Measurements from ENCODE around the gene SLC15A4.

The SLC15A4 gene

DNA sequence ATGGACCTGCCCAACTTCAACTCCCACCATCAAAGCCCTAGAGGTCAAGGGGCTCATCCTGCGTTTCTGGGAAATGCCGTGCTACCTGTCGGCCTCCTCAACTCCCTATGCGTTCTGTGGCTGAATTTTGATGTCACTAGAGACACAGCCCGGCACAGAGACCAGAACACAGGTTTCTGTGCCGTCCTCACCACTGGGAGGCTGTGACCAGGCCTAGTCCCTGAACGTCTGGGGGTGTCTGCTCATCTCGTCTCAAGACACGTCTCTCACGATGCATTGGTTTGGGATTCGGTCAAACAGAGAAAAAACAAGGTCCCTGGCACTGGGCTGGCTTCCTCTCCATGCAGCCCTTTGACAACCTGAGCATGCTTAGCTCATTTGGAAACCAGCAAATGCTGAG lies 33.5 kb downstream of the SLC15A4 start:
- Histone ChIP-seq H3K36me3 (ENCODE audit: insufficient read depth, low read length) (peaks cover 32% of the 10 kb centered on the region), H3K9ac (ENCODE audit: low read length) (no peak overlapping the region), H3K4me3 (ENCODE audit: low read depth in 1 of 2, low read length in 2 of 2) (no peak overlapping the region), H3K27me3 (ENCODE audit: control insufficient read depth in 1 of 2, insufficient read depth in 2 of 2, low read length in 2 of 2) (no peaks in the 10 kb centered on the region), H3K4me1 (ENCODE audit: insufficient read depth, low read length) (peaks cover 3% of the 10 kb centered on the region), H3K27ac (ENCODE audit: low read depth, low read length) (no peak overlapping the region), H3K9me3 (ENCODE audit: low read length) (no peaks in the 10 kb centered on the region)

DNA sequence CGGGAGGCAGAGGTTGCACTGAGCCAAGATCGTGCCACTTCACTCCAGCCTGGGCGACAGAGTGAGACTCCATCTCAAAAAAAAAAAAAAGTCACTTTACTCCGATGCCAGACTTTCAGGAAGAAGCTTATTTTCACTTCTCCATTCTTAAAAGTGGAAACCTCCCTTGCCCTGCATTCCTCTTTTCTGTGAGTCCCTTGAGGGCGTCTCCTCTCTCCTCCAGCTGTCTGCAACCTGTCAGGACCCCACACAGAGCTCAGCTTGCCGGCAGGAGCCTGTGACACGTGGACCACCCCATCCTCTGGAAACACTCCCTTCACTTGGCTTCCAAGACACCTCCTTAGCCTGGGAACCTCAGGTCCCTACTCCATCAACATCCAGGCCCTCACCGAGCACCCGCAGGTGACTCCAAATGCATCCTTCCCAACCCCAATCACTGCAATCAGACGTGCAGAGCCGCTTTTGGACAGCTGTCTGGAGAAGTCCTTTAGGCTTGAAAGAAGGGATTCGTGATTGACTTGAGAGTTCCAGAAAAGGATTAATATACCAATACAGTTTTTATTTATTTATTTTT lies 34.3 kb downstream of the SLC15A4 start:
- H3K4me3 ChIP-seq (ENCODE audit: low read depth in 1 of 2, low read length in 2 of 2): no peak overlapping the region
- no peaks in the 10 kb centered on the region for H3K27me3 ChIP-seq (ENCODE audit: control insufficient read depth in 1 of 2, insufficient read depth in 2 of 2, low read length in 2 of 2)
- H3K36me3 ChIP-seq (ENCODE audit: insufficient read depth, low read length): peaks cover 24% of the 10 kb centered on the region
- no peak overlapping the region for H3K27ac ChIP-seq (ENCODE audit: low read depth, low read length)
- H3K4me1 ChIP-seq (ENCODE audit: insufficient read depth, low read length): no peaks in the 10 kb centered on the region
- H3K9ac ChIP-seq (ENCODE audit: low read length): no peak overlapping the region
- H3K9me3 ChIP-seq (ENCODE audit: low read length): no peaks in the 10 kb centered on the region

- Histone ChIP-seq H3K4me1 (ENCODE audit: insufficient read depth, low read length) (no peaks in the 10 kb centered on the region), H3K36me3 (ENCODE audit: insufficient read depth, low read length) (peaks cover 23% of the 10 kb centered on the region), H3K9ac (ENCODE audit: low read length) (no peak overlapping the region), H3K4me3 (ENCODE audit: low read depth in 1 of 2, low read length in 2 of 2) (no peak overlapping the region), H3K27ac (ENCODE audit: low read depth, low read length) (no peak overlapping the region), H3K27me3 (ENCODE audit: control insufficient read depth in 1 of 2, insufficient read depth in 2 of 2, low read length in 2 of 2) (no peaks in the 10 kb centered on the region), H3K9me3 (ENCODE audit: low read length) (no peaks in the 10 kb centered on the region)
Observed at GRCh38 chr12:128787827-128788226, 35.9 kb downstream of the SLC15A4 start.

GRCh38 chr12:128786741-128787391 lies 36.9 kb downstream of the SLC15A4 start:
- no peaks in the 10 kb centered on the region for H3K9me3 ChIP-seq (ENCODE audit: low read length)
- no peak overlapping the region for H3K27ac ChIP-seq (ENCODE audit: low read depth, low read length)
- no peak overlapping the region for H3K4me3 ChIP-seq (ENCODE audit: low read depth in 1 of 2, low read length in 2 of 2)
- peaks cover 15% of the 10 kb centered on the region for H3K36me3 ChIP-seq (ENCODE audit: insufficient read depth, low read length)
- H3K27me3 ChIP-seq (ENCODE audit: control insufficient read depth in 1 of 2, insufficient read depth in 2 of 2, low read length in 2 of 2): no peaks in the 10 kb centered on the region
- H3K4me1 ChIP-seq (ENCODE audit: insufficient read depth, low read length): no peaks in the 10 kb centered on the region
- no peak overlapping the region for H3K9ac ChIP-seq (ENCODE audit: low read length)

GRCh38 chr12:128784030-128784760 lies 39.6 kb downstream of the SLC15A4 start:
- Histone ChIP-seq H3K27me3 (ENCODE audit: control insufficient read depth in 1 of 2, insufficient read depth in 2 of 2, low read length in 2 of 2) (no peaks in the 10 kb centered on the region), H3K27ac (ENCODE audit: low read depth, low read length) (no peak overlapping the region), H3K4me1 (ENCODE audit: insufficient read depth, low read length) (no peaks in the 10 kb centered on the region), H3K36me3 (ENCODE audit: insufficient read depth, low read length) (no peaks in the 10 kb centered on the region), H3K4me3 (ENCODE audit: low read depth in 1 of 2, low read length in 2 of 2) (no peak overlapping the region), H3K9me3 (ENCODE audit: low read length) (no peaks in the 10 kb centered on the region), H3K9ac (ENCODE audit: low read length) (no peak overlapping the region)

GRCh38 chr12:128783129-128783574 lies 40.6 kb downstream of the SLC15A4 start:
- H3K9ac ChIP-seq (ENCODE audit: low read length): no peak overlapping the region
- H3K4me1 ChIP-seq (ENCODE audit: insufficient read depth, low read length): no peaks in the 10 kb centered on the region
- no peak overlapping the region for H3K4me3 ChIP-seq (ENCODE audit: low read depth in 1 of 2, low read length in 2 of 2)
- no peaks in the 10 kb centered on the region for H3K9me3 ChIP-seq (ENCODE audit: low read length)
- no peaks in the 10 kb centered on the region for H3K36me3 ChIP-seq (ENCODE audit: insufficient read depth, low read length)
- H3K27me3 ChIP-seq (ENCODE audit: control insufficient read depth in 1 of 2, insufficient read depth in 2 of 2, low read length in 2 of 2): no peaks in the 10 kb centered on the region
- no peak overlapping the region for H3K27ac ChIP-seq (ENCODE audit: low read depth, low read length)

DNA sequence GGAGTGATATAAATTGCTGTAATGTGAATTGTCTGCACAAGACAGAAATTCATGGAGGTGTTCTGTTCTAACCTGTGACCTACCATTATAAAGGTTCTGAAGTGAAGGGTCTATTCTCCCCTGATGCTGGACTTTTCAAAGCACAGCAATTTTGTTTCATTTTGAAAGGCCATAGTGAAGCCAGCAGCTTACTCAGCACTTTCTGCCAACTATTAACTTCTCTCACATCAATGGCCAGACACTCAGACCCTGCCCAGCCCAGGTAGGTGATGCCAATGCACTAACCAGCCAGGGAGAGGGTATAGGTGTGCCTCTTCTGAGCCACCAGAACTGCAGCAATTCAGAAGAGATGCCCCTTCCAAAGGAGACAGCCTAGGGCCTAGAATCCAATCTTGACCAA lies 43.9 kb downstream of the SLC15A4 start:
- no peak overlapping the region for H3K9ac ChIP-seq (ENCODE audit: low read length)
- H3K36me3 ChIP-seq (ENCODE audit: insufficient read depth, low read length): no peaks in the 10 kb centered on the region
- no peak overlapping the region for H3K27ac ChIP-seq (ENCODE audit: low read depth, low read length)
- no peaks in the 10 kb centered on the region for H3K4me1 ChIP-seq (ENCODE audit: insufficient read depth, low read length)
- H3K4me3 ChIP-seq (ENCODE audit: low read depth in 1 of 2, low read length in 2 of 2): no peak overlapping the region
- no peaks in the 10 kb centered on the region for H3K9me3 ChIP-seq (ENCODE audit: low read length)
- H3K27me3 ChIP-seq (ENCODE audit: control insufficient read depth in 1 of 2, insufficient read depth in 2 of 2, low read length in 2 of 2): no peaks in the 10 kb centered on the region

GRCh38 chr12:128772249-128772648 lies 51.5 kb downstream of the SLC15A4 start:
- H3K4me3 ChIP-seq (ENCODE audit: low read depth in 1 of 2, low read length in 2 of 2): no peak overlapping the region
- no peaks in the 10 kb centered on the region for H3K36me3 ChIP-seq (ENCODE audit: insufficient read depth, low read length)
- H3K9me3 ChIP-seq (ENCODE audit: low read length): no peaks in the 10 kb centered on the region
- no peaks in the 10 kb centered on the region for H3K4me1 ChIP-seq (ENCODE audit: insufficient read depth, low read length)
- H3K9ac ChIP-seq (ENCODE audit: low read length): no peak overlapping the region
- H3K27ac ChIP-seq (ENCODE audit: low read depth, low read length): no peak overlapping the region
- H3K27me3 ChIP-seq (ENCODE audit: control insufficient read depth in 1 of 2, insufficient read depth in 2 of 2, low read length in 2 of 2): peaks cover 0 to 4% of the 10 kb centered on the region in 2 donors

- H3K9ac ChIP-seq (ENCODE audit: low read length): no peak overlapping the region
- peaks cover 1 to 4% of the 10 kb centered on the region in 2 donors for H3K27me3 ChIP-seq (ENCODE audit: control insufficient read depth in 1 of 2, insufficient read depth in 2 of 2, low read length in 2 of 2)
- H3K4me1 ChIP-seq (ENCODE audit: insufficient read depth, low read length): no peaks in the 10 kb centered on the region
- no peak overlapping the region for H3K4me3 ChIP-seq (ENCODE audit: low read depth in 1 of 2, low read length in 2 of 2)
- no peaks in the 10 kb centered on the region for H3K9me3 ChIP-seq (ENCODE audit: low read length)
- no peaks in the 10 kb centered on the region for H3K36me3 ChIP-seq (ENCODE audit: insufficient read depth, low read length)
- H3K27ac ChIP-seq (ENCODE audit: low read depth, low read length): no peak overlapping the region
Observed at GRCh38 chr12:128771681-128772080, 52.1 kb downstream of the SLC15A4 start.

GRCh38 chr12:128767518-128767917 lies 56.2 kb downstream of the SLC15A4 start:
- Histone ChIP-seq H3K4me1 (ENCODE audit: insufficient read depth, low read length) (no peaks in the 10 kb centered on the region), H3K4me3 (ENCODE audit: low read depth in 1 of 2, low read length in 2 of 2) (no peak overlapping the region), H3K27me3 (ENCODE audit: control insufficient read depth in 1 of 2, insufficient read depth in 2 of 2, low read length in 2 of 2) (peaks cover 4 to 9% of the 10 kb centered on the region in 2 donors), H3K27ac (ENCODE audit: low read depth, low read length) (no peak overlapping the region), H3K9ac (ENCODE audit: low read length) (no peak overlapping the region), H3K36me3 (ENCODE audit: insufficient read depth, low read length) (no peaks in the 10 kb centered on the region), H3K9me3 (ENCODE audit: low read length) (no peaks in the 10 kb centered on the region)

DNA sequence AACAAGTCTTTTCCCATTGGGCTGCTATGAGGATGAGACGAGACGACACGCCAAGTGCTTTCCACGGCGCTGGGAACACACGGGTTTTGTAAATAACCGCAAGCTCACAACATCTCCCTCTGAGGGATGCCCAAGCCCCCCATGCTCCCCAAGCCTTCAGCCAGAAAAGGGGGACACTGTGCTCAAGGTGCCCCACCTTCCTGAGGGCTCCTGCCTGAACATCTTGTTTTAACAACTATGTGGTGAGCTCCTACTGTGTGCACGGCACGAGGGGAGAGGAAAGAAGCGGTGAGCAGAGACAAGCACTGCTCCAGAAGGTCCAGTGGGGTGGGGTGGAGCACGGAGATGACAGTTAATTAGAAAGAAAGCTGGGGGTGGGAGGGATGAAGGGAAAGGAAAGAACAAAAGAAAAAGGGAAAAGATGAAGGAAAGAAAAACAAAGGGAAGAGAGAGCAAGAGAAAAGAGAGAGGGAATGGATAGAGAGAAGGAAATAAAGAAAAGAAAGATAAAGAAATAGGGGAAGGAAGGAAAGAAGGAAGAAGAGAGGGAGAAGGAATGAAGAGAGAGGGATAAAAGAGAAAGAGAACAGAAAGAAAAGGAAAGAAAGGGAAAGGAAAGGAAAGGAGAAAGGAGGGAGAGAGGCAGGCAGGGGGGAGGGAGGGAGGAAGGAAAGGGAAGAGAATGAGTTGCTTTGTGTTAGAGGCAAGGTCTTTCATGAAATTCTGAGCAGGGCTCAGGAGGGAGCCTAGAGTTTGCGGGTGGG lies 56.8 kb downstream of the SLC15A4 start:
- Histone ChIP-seq H3K4me1 (ENCODE audit: insufficient read depth, low read length) (no peaks in the 10 kb centered on the region), H3K27ac (ENCODE audit: low read depth, low read length) (no peak overlapping the region), H3K9ac (ENCODE audit: low read length) (no peak overlapping the region), H3K36me3 (ENCODE audit: insufficient read depth, low read length) (no peaks in the 10 kb centered on the region), H3K27me3 (ENCODE audit: control insufficient read depth in 1 of 2, insufficient read depth in 2 of 2, low read length in 2 of 2) (peaks cover 4 to 9% of the 10 kb centered on the region in 2 donors), H3K4me3 (ENCODE audit: low read depth in 1 of 2, low read length in 2 of 2) (no peak overlapping the region), H3K9me3 (ENCODE audit: low read length) (no peaks in the 10 kb centered on the region)
